Measurements from ENCODE around the gene EPHA1.

The EPHA1 gene

DNA sequence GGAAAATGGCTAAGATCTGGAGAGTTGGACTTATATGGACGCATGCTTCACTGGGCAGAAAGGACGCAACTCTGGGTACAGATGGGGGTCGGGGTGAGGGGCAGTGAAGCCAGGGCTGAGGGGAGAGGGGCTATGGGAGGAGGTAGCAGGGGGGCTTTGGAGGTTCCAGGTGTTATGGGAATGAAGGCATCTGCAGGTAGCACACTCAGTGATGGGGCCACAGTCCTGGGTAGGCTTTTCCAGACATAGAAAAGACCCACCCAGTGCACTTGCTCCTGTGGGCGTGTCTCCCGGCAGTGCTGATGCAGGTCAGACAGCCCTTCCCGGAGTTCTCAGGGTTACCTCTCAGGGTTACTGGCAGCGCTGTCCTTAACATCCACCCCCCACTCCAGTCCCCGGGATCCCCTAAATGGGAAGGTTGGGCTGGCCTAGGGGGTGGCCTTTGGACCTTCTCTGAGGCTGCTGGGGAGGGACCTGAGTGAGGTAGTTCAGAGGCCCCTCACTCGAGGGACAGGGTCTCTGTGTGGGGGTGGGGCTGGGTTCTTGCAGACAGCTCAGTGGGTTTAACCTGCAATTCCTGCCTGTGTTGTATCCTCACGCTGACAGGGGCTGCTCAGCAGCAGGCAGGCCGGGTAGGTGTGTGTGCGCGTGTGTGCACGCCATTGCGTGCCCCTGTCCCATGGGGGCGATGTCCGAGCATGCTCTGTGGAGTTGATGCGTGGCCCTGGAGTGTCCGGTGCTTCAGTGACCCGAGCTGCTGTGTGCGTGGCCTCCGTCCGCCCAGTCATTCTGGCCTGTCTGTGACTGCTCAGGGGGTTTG is 21.3 kb downstream of the EPHA1 start:
- no peak for DNase-seq

DNA sequence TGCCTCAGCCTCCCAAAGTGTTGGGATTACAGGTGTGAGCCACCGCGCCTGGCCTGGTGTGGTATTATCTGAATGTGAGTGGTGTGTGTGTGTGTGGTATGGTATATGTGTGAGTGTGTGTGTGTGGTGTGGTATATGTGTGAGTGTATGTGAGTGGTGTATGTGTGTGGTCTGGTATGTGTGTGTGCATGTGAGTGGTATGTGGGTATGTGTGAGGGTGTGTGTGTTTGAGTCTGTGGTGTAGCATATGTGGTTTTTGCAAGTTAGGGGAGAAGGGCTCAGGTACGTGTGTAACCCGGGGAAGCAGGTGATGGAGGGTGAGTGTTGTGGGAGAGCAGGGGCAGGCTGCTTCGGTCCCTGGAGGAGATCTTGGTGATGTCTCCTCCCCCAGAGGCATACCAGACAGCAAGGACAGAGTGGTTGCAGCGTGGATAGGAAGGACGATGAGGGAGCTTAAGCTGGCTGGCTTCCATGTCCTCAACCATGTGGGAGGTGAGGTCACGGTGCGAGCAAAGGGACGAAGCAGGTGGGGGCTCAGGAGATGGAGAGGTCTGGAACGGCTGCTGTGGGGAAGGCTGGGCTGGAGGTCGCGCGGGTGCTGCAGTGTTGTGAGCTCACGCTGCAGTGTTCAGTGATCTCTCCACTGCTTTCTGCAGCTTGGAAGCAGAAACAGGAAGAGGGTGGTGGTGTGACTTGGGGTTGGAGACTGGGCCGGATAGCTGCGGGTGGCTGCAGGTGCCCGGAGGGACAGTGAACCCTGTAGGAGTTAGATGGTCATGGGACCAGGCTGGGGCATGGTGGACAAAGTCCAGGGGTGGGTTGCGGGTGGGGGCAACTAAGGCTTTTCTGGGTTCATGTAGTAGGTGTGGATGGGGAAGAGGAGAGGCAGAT is 22.5 kb downstream of the EPHA1 start:
- DNase-seq = peak; percentile 60

DNA sequence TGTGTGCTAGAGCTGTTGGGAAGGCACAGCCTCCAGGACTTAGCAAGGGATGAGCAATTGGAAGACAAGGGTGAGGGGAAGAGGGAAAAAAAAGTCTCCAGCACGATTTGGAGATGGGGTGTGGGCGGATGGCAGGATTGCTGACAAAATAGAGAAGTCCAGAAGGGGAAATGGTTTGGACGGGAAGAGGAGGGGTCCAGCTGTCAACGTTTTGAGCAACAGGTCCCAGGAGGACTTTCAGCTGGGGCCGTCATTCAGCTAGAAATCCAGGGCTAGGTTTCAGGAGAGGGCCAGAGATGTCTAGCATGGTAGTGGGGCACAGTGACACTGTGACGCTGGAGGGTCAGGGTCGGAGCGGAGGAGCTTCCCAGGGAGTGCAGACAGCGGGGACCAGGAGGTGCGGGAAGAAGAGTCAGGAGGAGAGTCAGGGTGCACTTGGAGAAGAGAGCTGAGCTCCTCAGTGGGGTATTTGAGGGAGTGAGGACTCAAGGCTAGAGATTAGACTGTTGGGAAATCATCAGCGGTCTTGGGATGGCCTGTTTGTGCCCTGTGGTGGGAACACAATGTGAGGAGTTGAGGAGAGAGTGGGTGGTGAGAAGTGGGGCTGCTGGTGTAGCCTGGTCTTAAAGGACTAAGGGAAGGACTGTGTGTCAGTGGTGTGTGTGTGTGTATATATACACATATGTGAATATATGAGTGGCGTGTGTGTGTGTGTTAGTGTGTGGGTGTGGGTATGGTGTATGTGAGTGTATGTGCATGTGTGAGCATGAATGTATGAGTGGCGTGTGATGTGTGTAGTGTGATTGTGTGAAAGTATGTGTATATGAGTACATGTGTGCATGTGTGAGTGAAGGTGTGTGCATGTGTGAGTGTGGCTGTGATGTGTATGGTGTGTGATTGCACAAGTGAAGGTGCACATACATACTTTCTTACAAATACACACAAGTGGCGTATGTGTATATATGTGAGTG is 23.7 kb downstream of the EPHA1 start:
- peak; percentile 80 for DNase-seq

DNA sequence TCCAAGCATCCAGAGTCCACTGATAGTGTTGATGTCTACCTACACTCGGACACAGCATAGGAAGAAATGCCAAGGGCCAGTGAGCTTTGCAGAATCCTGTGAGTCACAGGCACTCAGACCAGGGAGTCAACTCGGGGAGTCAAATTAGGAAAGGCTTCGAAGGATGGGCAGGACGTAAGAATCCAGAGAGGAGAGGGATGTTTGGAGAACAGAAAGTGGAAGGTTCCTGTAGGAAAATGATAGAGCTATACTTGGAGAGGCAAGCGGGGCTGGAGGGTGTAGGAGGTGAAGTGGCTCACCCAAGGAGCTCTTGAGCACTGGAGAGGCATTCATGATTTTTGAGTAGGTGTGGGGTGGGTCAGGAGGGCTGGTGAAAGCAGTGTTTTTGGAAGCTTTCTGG is 24.5 kb downstream of the EPHA1 start:
- DNase-seq = peak; percentile 65

DNA sequence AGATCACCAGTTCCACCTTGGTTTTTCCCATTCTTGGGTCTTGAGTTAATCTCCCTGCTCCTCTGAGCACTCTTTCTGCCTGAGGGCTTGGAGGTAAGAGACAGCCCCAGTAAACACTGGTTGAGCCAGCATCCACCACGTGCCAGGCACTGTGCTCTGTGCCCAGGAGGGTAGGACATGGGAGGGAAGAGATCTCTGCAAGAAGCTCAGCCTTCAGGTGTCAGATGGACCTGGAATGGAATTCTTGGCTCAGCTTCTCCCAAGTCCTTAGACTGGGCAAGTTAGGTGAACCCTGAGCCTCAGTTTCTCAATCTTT is 25.1 kb downstream of the EPHA1 start:
- no peak for DNase-seq

DNA sequence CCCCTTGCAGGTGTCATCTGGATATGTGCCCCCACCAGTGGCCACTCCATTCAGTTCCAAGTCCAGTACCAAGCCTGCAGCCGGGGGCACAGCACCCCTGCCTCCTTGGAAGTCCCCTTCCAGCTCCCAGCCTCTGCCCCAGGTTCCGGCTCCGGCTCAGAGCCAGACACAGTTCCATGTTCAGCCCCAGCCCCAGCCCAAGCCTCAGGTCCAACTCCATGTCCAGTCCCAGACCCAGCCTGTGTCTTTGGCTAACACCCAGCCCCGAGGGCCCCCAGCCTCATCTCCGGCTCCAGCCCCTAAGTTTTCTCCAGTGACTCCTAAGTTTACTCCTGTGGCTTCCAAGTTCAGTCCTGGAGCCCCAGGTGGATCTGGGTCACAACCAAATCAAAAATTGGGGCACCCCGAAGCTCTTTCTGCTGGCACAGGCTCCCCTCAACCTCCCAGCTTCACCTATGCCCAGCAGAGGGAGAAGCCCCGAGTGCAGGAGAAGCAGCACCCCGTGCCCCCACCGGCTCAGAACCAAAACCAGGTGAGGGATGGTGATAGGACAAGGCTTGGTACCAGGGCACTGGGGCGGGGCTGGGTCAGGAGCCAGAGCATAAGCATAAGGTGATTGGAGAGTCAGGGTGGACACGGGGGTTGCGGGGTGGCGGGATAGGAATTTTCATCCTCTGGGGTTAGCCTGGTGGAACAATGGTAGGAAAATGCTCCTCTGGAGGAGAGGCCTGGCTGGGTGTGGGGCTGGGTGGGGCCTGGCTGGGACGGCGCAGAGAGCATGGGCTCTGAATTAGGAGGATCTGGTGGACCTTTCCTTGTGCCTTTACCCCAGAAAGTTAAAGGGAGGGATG is 25.6 kb downstream of the EPHA1 start:
- DNase-seq = no peak

DNA sequence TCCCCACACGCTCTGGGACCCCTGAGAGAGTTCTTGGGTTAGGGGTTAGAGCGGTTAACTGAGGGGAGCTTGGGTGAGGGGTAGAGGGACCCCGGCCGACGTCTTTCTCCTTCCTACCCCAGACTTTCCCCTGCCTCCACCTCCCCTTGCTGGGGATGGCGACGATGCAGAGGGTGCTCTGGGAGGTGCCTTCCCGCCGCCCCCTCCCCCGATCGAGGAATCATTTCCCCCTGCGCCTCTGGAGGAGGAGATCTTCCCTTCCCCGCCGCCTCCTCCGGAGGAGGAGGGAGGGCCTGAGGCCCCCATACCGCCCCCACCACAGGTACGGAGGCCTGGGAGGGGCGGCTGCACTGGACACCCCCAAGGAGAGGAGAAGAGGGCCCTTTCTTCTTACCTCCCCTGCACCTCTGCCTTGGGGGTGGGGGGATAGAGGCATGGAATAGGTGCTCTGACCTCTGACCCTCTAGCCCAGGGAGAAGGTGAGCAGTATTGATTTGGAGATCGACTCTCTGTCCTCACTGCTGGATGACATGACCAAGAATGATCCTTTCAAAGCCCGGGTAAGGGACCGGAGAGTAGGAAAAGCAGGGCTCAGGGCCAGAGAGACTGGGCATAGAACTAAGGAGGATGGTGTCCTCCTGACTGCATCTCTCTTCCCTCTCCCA is 26.4 kb downstream of the EPHA1 start:
- DNase-seq = peak; percentile 24

DNA sequence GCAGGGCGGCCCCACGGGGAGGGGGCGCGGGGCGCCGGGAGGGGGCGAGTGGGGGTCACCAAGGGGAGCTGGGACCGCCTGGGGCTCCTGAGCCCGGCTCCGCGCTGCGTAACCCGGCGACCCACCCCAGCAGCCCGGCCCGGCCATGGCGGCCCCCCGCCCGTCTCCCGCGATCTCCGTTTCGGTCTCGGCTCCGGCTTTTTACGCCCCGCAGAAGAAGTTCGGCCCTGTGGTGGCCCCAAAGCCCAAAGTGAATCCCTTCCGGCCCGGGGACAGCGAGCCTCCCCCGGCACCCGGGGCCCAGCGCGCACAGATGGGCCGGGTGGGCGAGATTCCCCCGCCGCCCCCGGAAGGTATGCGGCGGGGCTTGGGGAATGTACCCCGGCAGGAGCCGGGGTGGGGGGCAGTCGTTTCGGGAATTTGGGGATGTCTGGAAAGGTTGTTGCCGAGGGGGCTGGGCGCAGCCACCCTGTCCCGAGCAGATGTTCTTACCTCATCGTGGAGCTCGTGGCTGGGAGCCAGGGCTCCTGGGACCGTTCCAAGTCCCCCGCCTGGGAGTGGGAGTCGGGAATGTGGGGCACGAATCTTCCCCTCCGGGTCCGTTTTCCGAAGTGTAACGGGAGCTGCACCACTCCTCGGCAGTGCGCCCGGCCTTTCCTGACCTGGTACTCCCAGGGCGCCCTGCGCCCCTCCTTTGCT is 27.1 kb downstream of the EPHA1 start:
- DNase-seq = peak; percentile 38

DNA sequence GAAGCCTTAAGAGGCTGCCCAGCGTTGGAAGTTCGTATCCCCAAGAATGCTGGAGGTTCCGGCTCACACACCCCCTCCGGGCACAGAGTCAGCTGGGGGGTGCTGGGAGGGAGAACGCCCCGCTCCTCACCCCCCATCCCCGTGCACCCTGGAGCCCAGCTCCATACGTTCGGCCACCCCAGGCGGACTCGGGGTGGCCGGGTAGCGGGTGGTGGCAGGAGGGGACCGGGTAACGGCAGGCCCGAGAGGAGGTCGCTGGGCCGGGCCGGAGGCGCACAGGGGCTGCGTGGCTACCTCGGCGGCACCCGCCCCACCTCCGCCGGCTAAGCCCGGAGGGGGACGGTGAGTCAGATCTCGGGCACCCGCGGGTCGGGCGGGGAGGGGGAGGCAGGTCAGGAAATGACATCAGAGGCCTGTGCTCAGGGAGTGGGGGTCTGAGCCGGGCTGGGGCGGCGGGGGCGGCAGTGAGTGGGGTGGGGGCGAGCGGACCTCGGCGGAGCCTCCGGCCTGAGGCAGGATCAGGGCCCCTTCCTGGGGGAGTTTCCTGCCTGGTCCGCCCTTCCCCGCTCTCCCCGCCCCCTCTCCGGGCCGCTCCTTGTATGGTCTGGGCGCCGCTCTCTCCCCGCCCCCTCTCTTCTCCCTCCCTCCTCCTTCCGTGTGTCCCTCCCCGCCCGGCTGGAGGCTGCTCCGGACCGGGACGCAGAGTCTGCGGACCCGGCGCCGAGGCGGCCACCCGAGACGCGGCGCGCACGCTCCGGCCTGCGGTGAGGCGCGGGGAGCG is 27.8 kb downstream of the EPHA1 start, which contains the start of gene ZYX:
TSS of gene ZYX (plus strand) at position 700 of the 781 bp plus-strand sequence. CDS start 227 bp downstream, outside the sequence.
- DNase-seq = peak; percentile 97

DNA sequence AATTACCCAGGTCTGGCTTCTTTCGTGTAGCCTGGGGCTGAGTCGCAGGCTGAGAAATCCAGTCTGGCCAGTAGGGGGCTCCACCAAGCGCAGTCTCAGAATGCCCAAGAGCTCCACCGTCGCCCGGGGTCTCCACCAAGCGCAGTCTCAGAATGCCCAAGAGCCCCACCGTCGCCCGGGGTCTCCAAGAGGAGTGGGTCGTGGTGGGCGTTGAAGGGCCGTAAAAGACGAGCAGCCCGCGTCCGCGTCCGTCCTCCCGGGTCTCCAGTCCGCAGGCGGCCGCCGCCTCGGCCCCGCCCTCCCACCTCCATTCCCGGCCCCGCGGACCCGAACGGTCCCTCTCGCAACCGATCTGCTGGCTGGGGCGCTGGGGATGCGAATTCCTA is 28.4 kb downstream of the EPHA1 start:
- peak; percentile 94 for DNase-seq

DNA sequence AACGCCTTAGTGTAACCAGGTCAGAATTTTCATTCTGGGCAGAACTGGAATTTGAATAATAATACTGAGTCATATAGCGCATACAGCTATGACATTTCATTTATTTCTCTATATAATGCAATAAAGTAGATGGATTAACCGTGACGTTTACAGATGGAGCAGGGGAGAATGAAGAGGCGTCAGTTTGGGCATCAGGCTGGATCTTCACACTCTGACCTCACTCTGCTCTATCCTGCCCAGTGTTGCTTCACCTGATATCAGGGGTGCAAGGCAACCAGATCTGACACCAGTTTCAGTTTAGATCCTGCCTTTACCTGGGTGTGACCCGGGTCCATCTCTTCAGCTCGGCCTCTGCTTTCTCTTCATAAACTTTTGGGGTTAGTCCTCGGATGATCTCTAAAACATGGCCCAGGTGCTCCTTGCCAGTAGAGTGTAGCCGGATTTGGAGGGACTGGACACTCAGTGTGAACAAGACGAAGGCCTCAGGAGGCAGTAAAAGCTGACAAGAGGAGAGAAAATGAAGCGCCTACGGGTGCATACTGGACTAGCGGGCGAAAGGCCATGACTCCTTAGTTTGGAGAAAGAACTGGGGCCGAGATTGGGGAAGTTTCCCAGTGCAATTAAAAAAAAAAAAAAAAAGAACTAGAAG is 28.9 kb downstream of the EPHA1 start:
- DNase-seq = peak; percentile 33

DNA sequence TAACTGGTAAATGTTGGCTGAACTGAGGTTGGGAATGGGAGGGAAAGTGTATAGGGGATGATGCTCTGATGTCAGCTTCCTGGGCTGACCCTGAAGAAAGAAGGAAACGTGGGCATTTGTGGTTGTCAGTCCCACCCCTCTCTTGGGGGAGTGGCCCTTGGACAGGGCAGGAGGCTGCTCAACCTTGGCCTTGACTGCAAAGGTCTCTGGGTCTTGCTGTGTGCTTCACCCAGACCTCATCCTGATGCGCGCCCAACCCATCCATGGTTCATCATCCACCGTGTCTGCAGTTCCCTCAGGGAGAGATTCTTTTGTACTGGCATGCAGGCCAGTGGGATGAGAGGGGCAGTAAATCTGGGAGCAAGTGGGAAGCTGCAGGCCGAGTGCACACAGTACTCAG is 32.3 kb downstream of the EPHA1 start:
- peak; percentile 62 for DNase-seq

DNA sequence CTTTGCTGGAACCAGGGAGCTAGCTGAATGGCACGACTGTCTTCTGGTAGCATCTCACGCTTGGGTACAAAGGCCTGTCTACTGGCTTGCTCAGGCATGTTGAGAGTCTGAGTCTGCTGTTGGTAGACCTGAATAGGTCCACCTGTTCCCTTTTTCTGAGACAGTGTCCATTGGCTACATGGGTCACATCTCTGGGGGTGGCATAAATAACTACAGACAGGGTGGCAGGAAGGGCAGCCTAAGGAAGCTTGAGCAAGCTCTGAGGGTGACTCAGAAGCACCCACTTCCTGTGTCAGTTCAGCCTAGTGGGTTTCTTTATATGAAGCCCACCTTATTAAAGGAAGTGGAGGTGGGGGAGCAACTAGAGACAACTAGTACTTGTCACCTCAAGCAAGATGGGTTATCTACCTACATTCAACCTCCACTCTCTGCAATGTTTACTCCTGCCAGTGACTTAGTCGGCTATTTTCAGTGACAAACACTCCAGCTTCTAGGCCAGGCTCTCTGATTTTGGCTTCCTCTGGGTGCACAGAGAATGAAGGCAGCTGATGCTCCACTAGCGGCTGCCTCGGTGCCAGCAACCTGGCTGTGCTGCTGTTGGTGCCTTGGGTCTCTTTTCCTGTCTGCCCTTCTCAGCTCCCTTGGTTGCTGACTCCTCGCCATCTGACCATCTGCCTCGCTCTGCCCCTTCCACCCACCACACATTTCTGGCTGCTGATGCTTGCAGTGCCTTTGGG is 33.2 kb downstream of the EPHA1 start:
- peak; percentile 65 for DNase-seq

DNA sequence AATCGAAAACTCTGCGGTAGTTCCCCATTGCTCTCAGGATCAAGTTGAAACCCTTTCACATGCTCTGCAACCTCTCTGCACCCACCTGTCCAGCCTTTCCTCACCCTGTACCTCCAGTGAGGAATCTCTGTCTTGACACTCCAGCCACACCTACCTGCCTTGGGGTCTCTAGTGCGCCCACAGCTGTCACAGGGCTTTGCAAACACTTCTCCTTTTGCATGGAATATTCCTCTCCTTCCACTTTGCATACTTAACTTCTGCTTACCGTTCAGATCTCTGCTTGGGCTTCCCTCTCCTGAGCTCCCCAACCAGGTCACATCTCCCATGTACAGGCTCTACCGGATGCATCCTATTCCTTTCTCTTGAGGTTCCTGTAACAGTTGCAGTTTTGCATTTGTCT is 34.1 kb downstream of the EPHA1 start:
- DNase-seq = peak; percentile 42

DNA sequence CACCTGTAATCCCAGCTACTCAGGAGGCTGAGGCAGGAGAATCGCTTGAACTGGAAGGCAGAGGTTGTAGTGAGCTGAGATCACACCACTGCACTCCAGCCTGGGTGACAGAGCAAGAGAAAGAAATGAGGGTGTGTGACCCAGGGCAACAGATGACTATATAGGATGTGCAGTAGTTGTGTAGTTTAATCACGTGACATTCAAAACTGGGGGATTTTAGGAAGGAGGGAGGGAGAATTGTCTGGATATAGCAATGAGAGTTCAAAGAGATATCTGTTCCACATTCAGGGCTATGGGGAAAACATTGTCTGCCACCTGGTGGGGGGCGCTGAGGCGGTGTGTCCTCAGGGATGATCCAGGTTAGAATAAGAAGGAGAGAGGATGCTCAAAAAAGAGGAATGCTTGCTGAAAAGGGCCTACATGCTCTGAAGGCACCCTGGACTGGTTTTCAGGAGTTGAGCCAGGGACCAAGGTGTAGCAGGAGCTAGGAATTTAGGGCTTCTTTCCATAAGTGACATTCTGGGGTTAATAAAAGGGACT is 35.3 kb downstream of the EPHA1 start:
- DNase-seq = peak; percentile 22

DNA sequence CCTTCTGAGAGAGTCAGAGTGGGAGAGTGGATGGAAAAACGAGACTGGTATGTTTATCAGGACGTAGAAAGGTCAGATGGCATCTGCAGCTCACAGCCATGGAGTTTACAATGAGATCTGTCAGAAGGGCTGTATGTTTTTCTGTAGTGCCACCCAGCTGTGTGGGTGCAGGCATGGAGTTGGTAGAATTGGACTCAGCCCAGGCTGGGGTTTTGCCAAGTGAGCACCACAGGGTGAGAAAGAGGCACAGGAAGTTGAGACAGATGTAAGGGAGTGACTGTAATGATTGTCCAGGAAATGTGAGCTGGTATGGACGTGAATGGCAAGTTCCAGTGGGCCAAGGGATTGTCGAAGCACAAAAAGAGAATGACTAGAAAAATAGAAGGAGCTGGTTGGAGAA is 36.6 kb downstream of the EPHA1 start:
- DNase-seq = peak; percentile 86

DNA sequence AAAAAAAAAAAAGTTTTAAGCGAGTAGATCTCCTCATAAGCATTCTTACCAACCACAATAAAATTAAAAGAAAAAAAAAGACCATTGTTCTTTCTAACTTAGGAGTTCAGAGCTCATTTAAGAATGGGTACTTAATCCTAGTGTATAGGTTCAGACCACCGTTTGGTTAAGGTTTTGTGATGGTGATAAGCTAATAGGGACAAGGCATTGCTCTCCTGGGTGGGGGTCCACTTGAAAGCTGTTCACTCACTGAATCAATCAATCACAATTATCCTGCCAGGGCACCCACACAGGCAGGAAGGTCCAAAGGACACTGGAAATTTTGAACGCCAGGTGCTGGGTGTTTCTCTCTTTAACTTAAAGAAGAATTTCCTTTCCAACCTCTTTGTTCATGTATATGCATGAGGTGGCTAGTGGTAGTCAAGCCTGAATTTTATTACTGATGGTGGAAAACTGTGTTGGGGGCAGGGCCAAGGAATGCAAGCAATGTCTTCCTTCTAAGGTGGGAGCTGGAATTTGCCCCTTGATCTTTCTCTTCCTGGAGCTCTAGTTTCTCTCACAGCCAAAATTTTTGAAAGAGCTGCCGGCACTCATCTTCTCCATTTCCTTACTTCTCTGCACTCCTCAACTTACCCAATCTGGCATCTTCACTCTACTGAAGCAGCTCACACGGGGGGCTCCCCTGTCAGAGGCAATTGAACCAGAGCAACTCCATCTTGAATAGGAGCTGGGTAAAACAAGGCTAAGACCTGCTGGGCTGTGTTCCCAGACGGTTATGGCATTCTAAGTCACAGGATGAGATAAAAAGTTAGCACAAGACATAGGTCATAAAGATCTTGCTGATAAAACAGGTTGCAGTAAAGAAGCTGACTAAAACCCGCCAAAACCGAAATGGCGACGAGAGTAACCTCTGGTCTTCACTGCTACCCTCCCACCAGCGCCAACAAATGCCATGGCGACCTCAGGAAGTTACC is 38.7 kb downstream of the EPHA1 start:
- DNase-seq = no peak
